Measurements from ENCODE around the gene PDE4B. TPM values are rescaled to one million over a fixed set of nuclear protein-coding genes. Genes with fewer than 3 reads are reported as not detected.
A peak's percentile ranks its signal among the peaks of the same experiment; 100 is the strongest.
"Not testable (repeated sequence)": the region's sequence is repeated elsewhere in the genome, so short reads cannot be mapped to it uniquely, and the experiment has no call there.

The PDE4B gene
- polyA plus RNA-seq, 12 donors: 16.0 to 35.1 (median 19.6) TPM; not detected in 1

DNA sequence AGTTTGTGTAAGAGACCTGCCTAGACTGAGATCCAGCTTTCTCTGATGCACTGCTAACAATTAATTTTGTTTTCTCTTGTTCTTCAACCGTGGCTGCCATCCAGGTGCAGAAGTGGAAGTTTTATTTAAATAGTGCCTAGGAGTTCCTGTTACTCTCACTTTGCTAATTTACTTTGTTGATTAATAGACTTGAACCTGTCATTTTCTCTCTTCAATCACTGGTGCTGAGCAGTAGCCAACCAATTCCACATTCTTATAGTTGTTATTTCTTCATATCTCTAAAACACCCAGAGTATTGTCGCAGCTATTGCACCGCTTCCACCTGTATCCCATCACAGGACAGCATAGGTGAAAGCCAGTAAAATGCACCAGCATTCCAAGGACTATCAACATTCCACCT lies 157.2 kb downstream of the PDE4B start:
- no peak for DNase-seq

- DNase-seq: no peak
These were observed 160.0 kb downstream of the PDE4B start for GRCh38 chr1:65952696-65953095.

GRCh38 chr1:65953170-65953569 lies 160.5 kb downstream of the PDE4B start:
- no peak for DNase-seq

- no peak for DNase-seq
These were observed 162.4 kb downstream of the PDE4B start for GRCh38 chr1:65955071-65955470.

DNA sequence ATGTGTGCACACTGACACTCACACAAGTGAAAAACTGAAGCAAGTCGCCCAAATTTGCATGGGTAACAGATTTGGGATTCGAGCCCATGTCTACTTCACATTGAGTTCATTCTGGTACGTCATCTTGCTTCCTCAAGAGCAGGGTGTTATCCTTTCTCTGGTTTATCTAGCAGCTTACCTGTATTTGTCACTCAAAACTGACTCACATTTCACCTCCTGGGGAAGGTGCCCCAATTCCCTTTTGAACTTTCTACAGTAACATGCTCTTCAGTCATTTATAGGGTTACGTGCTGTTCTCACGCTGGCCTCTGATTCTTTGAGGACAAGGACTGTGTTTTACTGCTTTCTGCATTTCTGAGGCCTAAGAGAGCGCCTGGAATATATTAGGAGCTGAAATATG lies 162.8 kb downstream of the PDE4B start:
- DNase-seq: no peak

DNA sequence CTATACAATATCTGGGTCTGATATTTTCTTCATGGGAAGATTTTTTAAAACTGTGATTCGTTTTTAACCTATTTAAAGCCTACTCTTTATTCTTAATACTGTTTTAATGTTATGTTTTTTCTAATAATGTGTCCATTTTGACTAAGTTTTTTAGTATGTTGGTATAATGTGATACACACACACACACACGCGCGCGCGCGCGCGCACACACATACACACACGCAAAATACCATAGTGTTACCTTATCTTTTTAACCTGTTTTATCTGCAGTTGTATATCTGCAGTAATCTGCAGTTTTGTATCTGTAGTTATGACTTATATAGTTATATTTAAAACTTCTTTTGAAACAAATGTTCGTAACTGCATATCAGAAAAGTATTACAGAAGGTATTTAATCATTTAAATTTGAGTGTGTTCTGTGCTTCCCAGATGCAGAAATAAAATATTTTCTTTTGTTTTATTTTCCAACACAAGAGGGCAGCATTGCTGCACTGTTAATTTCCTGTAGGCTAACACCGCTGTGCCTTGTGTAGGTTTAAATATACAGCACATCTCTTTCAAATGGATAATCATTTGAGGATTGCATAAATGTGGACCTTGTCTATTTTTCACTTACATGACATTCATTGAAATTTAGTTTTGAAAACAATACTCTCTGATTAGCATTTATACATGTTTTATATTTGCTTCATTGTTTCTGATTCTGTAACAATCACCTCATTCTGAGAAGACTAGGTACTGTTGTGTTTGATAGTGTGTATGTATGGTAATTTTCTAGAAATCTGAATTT lies 166.1 kb downstream of the PDE4B start:
- peak; percentile 63 for DNase-seq

DNA sequence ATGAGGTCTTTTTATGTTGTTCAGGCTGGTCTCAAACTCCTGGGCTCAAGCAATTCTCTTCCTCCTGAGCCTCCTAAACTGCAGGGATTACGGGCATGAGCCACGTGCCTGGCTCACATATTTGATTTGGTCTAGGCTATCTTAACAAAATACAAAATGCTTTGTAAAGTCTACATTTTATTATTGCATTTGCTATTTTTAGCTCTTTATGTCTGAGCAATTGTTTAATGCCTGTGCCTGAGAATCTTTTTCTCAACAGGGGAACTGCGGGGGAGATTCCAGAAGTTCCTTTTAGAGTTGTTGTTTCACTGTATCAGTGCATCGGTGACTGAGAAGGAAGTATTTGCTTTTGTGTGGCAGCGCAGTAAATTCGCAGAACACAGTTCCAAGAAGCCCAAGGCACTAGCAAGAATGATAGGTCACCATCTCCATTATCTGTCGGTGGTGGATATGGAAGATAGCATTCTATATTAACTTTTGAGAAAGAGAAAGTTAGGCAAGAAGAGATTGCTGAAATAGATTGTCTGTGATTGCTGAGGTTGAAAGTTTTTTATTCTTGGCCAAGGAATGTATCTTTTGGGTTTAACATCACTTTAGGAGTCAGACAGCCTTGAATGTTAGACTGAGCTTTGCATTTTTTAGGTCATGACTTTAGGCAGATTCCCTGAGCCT lies 167.3 kb downstream of the PDE4B start:
- DNase-seq: no peak

DNA sequence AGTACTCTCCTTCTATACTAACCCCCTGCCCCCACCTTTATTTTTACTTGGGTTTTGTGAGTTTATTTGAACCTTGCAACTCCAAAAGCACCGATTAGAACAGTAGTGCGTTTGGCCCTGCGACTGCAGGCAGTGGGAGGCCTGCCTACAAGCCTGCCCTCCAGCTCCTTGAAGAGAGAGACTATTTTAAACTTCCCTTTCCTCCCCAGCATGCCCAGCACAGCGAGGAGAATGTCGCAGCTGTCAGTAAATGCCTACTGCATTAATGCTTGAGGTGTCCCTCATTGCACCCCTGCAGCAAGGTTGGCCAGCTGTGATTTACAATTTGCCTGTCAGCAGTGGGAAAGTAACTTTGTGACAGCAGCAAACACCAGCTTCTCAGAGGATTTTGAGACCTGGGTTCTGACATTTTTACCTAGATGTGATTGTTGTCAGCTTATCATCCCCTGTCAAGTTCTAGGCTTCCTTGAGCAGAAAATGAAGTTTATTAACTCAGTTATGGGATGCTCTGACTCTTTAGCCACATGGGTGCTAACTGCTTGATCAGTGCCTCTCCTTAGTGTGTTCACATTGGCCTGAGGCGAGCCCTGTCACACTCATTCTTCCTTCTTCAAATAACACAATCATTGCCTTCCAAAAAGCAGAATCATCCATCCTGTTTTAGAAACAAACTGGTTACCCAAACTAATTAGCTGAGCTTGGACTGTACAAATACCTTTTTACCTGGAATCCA lies 170.6 kb downstream of the PDE4B start:
- no peak for DNase-seq

GRCh38 chr1:65964123-65964522 lies 171.4 kb downstream of the PDE4B start:
- no peak for DNase-seq

GRCh38 chr1:65965112-65965996 lies 172.7 kb downstream of the PDE4B start:
- no peak for DNase-seq

DNA sequence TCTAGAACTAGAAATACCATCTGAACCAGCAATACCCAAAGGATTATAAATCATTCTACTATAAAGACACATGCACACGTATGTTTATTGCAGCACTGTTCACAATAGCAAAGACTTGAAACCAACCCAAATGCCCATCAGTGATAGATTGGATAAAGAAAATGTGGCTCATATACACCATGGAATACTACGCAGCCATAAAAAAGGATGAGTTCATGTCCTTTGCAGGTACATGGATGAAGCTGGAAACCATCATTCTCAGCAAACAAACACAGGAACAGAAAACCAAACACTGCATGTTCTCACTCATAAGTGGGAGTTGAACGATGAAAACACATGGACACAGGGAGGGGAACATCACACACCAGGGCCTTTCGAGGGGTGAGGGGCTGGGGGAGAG lies 174.8 kb downstream of the PDE4B start:
- DNase-seq: not testable (repeated sequence)

GRCh38 chr1:65971547-65971946 lies 178.9 kb downstream of the PDE4B start:
- DNase-seq: no peak

DNA sequence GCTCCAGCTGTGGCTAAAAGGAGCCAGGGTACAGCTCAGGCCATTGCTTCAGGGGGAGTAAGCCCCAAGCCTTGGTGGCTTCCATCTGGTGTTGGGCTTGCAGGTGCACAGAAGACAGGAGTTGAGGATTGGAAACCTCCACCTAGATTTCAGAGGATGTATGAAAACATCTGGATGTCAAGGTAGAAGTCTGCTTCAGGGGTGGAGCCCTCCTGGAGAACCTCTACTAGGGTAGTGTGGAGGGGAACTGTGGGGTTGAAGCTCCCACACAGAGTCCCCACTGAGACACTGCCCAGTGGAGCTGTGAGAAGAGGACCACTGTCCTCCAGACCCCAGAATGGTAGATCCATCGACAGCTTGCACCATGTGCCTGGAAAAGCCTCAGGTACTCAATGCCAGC lies 183.0 kb downstream of the PDE4B start:
- no peak for DNase-seq

DNA sequence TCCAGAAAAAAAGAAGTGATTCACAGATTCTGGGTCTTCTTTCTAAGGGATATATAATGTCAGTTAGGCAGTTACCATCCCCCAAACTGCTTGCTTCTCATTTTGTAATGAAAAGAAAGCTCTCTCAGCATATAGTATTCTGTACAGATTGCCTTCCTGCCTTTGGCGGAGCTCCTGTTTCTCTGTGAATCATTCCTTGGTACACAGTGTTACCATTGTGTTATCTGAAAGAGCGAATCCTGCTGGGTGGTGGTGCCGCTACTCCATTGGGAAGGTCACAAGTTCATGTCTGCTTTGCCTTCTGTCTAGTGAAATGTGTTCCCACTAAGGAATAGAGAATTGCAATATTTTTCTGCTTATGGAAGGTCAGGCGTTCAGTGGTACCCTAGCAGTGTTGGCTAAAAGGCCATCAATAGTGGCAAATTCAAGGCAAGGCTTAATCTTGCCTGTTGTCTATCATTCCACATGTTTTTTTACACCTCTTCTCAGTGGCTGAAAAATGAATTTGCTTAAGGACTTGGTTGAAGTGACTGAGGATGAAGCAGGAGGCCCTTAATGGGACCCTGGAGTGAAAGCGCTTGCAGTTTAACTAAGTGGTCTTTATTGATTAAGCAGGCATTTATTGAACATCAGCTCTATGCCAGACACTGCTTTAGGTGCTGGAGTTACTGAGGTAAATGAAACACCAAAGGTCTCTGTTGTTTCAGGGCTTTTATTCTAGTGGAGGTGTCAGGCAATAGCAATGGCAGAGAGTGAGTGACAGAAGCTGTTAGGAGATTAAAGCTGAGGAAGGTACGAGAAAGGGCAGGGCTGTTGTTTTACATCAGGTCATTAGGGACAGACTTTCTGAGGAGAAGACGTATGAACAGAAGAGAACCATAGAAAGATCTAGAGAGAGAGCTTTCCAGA lies 186.7 kb downstream of the PDE4B start:
- DNase-seq: peak; percentile 18

DNA sequence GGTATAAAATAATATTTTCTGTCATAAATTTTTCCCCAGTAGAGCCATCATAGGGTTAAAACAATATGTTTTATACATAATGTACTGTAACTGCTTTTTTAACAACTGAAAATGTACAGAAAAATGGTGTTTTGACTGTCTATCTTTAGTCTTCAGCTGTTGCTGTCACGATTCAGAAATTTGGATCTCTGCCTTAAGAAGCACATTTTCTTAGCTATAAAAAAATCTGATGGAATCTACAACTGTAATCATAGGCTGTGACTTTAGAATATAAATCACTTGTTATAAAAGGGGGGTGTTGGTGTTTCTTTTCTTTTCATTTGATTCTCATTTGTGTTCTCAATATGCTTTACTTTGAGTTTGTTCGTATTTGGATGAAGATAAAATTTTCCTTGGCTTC lies 187.5 kb downstream of the PDE4B start:
- DNase-seq: no peak

- DNase-seq: no peak
These were observed 190.8 kb downstream of the PDE4B start for GRCh38 chr1:65983500-65983899.

DNA sequence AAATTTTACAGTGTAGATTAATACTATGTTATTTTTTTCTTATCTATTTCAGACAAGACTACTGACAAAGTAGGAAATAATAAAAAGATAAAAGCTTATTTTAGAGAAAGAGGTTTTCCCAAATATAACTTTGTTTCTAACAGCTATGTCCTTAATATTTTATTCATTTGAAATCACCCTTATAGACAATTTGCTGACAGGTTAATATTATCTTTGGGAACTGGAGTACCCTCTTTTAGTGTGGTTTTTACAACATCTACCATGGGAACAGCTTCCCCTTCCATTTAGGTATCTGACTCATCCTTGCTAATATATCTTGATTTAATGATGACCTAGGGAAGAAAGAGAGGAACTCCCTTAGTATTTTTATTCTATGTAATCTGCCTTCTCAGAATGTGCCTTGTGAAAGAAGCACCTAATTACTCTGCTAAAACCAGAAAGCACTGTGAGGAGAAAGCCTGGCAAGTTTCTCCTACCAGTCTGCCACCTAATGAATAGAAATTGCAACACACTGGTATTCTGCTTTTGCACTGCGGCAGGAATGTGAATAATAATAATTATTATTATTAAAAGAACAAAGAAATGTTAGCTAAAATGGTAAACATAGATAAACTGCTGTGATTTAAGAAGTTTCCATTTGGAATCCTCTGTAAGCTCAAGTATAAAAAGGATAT lies 192.8 kb downstream of the PDE4B start:
- no peak for DNase-seq

DNA sequence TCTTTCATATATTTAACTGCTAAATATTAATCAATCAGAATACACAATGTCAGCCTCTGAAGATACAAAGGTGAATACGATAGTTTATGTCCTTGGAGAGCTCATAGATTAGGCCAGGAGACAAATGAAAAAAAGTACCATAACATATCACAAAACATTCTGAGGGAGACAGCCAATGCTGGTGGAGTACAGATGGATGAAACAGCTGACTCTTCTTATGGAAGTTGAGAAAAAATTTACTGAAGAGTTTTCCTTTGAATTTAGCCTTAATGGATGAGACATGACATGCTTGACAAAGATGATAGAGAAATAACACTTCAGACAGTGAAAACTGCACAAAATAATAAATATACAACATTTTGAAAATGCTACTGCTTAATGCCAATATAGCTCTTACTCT lies 193.5 kb downstream of the PDE4B start:
- no peak for DNase-seq

GRCh38 chr1:65990161-65990560 lies 197.5 kb downstream of the PDE4B start:
- DNase-seq: no peak

- no peak for DNase-seq
These were observed 199.0 kb downstream of the PDE4B start for GRCh38 chr1:65991694-65992093.
